ENCODE measurements around the gene PDE8A. TPM values are rescaled to one million over a fixed set of nuclear protein-coding genes. Genes with fewer than 3 reads are reported as not detected.

PDE8A gene
- total and polyA plus RNA-seq, 2 donors (not counting 3 experiments of a cell fraction or from before 2014, with no cell fraction given), result 21.3 to 45.7 TPM

- no TSS peak for BruUV-seq (replicated peaks)
- Histone ChIP-seq H3K9me3 (replicated peaks; ENCODE audit: control insufficient read depth, insufficient read depth, low read length) (no peaks in the 10 kb centered on the region), H3K9me1 (replicated peaks; ENCODE audit: control insufficient read depth, extremely low read depth, insufficient read depth, low read length) (no peaks in the 10 kb centered on the region), H2AFZ (ENCODE audit: low read depth, low read length) (no peak overlapping the region), H3K4me2 (ENCODE audit: insufficient read depth, low read length) (no peak overlapping the region), H3K4me1 (ENCODE audit: control insufficient read depth, extremely low read depth, insufficient read depth, low read length) (no peaks in the 10 kb centered on the region), H4K20me1 (replicated peaks; ENCODE audit: control insufficient read depth, extremely low read depth, insufficient read depth, low read length) (no peaks in the 10 kb centered on the region), H3K36me3 (ENCODE audit: control insufficient read depth in 2 of 2, extremely low read depth in 1 of 2, insufficient read depth in 2 of 2, low read length in 2 of 2) (peaks cover 0 to 6% of the 10 kb centered on the region in 2 experiments), H3K4me3 (replicated peaks in 1 of 3; ENCODE audit: insufficient read depth in 1 of 3, low read depth in 1 of 3, low read length in 3 of 3) (no peak overlapping the region), H3K27ac (ENCODE audit: insufficient read depth, low read depth, low read length) (no peak overlapping the region), H3K9ac (replicated peaks; ENCODE audit: extremely low read depth, insufficient read depth, low read length) (no peak overlapping the region), H3K27me3 (ENCODE audit: control insufficient read depth in 2 of 2, insufficient read depth in 2 of 2, low read length in 2 of 2) (no peaks in the 10 kb centered on the region), H3K79me2 (ENCODE audit: control insufficient read depth, insufficient read depth, low read length) (peaks cover 16% of the 10 kb centered on the region)
- ChIA-PET POLR2A (no interaction called here), CTCF (interaction anchor here (1.2 to 1.8 kb wide), 5 partner anchors 21 to 104 kb away, joined by 3 to 5 read pairs (median 4); no protein-coding TSS in a partner anchor)
- intact Hi-C loops (cut with micrococcal nuclease), result no loop called here
- dilution Hi-C loops (cut with MboI; ENCODE audit: extremely low pct_ligation_motif_present, low sequenced_read_pairs), result no loop called here
- no peak for FAIRE-seq
- no peak for DNase-seq (ENCODE audit: low read depth, low spot score)
- TF ChIP-seq, protein P1, sequence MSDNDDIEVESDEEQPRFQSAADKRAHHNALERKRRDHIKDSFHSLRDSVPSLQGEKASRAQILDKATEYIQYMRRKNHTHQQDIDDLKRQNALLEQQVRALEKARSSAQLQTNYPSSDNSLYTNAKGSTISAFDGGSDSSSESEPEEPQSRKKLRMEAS (IDR thresholded peaks at IDR 0.05; ENCODE audit: insufficient read depth, insufficient read length), result no peak
- TF ChIP-seq POLR2AphosphoS5 (IDR thresholded peaks at IDR 0.05; ENCODE audit: insufficient read depth, low read depth, low read length) (no peak), EZH2 (IDR thresholded peaks at IDR 0.05; ENCODE audit: borderline replicate concordance, low read depth, low read length, severe bottlenecking) (no peak), JUN (IDR thresholded peaks at IDR 0.05; ENCODE audit: borderline replicate concordance, insufficient read depth, insufficient read length, low read depth) (no peak), POLR2A (IDR thresholded peaks at IDR 0.05; ENCODE audit: low read depth, low read length) (no peak), FOS (IDR thresholded peaks at IDR 0.05; ENCODE audit: borderline replicate concordance, insufficient read depth, low read length) (no peak), GATA2 (IDR thresholded peaks at IDR 0.05; ENCODE audit: insufficient read depth, insufficient read length, low read depth, low read length) (no peak)
- TF ChIP-seq, protein P2, sequence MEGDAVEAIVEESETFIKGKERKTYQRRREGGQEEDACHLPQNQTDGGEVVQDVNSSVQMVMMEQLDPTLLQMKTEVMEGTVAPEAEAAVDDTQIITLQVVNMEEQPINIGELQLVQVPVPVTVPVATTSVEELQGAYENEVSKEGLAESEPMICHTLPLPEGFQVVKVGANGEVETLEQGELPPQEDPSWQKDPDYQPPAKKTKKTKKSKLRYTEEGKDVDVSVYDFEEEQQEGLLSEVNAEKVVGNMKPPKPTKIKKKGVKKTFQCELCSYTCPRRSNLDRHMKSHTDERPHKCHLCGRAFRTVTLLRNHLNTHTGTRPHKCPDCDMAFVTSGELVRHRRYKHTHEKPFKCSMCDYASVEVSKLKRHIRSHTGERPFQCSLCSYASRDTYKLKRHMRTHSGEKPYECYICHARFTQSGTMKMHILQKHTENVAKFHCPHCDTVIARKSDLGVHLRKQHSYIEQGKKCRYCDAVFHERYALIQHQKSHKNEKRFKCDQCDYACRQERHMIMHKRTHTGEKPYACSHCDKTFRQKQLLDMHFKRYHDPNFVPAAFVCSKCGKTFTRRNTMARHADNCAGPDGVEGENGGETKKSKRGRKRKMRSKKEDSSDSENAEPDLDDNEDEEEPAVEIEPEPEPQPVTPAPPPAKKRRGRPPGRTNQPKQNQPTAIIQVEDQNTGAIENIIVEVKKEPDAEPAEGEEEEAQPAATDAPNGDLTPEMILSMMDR (IDR thresholded peaks at IDR 0.05; ENCODE audit: extremely low read depth in 1 of 2, insufficient read depth in 1 of 2, low read depth in 1 of 2, low read length in 2 of 2), result no peak
Measured at GRCh38 chr15:85064710-85065109, 83.1 kb downstream of the PDE8A start.
